Measurements from ENCODE around the gene APMAP. TPM values are rescaled to one million over a fixed set of nuclear protein-coding genes. Genes with fewer than 3 reads are reported as not detected.

APMAP gene, protein sequence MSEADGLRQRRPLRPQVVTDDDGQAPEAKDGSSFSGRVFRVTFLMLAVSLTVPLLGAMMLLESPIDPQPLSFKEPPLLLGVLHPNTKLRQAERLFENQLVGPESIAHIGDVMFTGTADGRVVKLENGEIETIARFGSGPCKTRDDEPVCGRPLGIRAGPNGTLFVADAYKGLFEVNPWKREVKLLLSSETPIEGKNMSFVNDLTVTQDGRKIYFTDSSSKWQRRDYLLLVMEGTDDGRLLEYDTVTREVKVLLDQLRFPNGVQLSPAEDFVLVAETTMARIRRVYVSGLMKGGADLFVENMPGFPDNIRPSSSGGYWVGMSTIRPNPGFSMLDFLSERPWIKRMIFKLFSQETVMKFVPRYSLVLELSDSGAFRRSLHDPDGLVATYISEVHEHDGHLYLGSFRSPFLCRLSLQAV
- polyA plus RNA-seq = 100 to 1,000 TPM in 1 of 3 donors, 10 to 100 TPM in 2; 52.2 to 341 (median 81.1) TPM

DNA sequence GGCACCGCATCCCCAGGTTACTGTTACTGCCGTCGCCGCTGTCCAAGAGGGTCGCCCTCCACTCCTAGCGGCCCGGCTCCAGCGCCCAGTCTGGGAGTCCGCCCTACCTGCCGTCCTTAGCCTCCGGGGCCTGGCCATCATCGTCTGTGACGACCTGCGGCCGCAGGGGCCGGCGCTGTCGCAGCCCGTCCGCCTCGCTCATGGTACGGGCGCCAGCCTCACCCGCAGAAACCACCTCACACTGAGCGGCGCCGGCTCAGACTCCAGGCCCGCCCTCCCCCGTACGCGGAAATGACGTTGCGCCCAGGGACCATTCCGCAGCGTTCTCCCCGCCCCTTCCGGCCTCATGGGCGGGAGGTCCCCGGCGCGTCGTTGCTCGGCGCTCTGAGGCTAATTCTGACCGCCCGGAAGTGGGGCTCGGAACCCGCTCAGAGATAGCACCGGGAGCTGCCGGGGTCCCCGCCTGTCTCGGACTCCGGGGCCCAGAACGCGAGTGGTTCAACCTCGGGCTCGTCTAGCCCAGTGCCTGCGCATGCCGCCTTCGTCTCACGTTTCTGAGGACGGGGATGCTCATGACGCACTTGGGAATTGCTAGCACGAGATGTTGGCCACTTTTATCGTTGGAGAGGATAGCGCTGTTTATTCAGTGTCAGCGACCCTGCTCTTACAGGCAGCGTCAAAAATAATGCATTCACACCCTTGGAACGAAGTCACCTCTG lies at the start of gene APMAP:
TSS of gene APMAP (minus strand) at position 265 of the 719 bp plus-strand sequence. CDS start at position 202, 63 bp downstream.
- 0 to 1% (median 0%) methylated on average over 69 of the region's 69 CpGs for WGBS, 3 donors
- peak within 1 kb of the TSS; percentile 25 for H3K27ac ChIP-seq (ENCODE audit: low read depth, low read length)

DNA sequence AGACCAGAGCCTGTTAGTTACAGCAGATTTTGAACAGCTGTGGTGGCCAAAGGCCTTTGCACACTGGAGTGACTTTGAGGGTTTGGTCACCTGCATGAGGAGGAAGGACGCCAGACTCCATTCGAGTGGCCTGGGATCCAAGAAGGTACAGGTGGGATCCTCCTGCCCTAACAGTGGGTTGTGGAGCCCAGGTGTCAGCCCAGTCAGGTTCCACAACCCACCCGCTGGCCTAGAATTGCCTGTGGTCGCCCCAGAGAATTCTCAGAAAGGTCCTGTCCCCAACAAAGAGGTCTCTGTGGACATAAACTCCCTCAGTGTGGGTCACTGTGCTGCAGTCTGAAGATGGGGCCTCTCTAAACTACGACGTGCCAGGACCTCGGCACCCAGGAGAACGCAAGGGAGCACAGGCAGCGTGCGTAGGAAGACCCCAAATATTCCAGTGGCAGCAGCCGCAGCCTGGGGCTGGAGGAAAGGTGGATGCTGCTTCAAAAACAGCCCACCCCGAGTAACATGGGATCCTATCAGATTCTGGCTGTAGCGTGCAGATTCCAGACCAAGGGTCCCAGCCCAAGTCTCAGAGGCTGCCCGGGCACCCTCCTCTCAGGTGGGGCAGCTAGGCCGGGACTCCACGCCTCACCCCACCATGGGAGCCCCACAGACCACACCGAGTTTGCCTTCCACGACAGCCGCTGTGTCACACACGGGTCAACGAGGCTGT lies 49.4 kb upstream of the APMAP start:
- H3K27ac ChIP-seq (ENCODE audit: low read depth, low read length) = no peak overlapping the region
- 87 to 89% (median 88%) methylated on average over 21 of the region's 21 CpGs for whole genome bisulfite sequencing, 3 donors

DNA sequence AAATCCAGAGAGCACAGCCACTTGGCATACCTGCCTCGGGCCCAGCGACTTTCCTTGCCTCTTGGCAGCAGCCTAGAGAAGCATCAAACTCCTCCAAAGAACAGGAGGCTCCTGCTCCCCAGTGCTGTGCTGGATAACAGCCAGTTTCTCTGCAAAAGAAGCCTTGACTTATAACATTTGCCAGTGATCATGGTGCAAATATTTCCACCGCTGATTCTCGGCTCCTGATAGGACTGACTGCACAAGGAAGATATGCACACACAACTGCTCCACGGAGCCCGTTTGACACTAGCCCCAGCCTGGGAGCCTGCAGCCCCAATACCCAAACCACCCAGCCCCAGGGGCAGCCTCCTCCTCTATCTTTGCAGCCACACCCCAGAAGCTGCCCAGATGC lies 47.9 kb upstream of the APMAP start:
- WGBS, 3 donors = 15 to 48% (median 24%) methylated on average over 6 of the region's 6 CpGs
- no peak overlapping the region for H3K27ac ChIP-seq (ENCODE audit: low read depth, low read length)

DNA sequence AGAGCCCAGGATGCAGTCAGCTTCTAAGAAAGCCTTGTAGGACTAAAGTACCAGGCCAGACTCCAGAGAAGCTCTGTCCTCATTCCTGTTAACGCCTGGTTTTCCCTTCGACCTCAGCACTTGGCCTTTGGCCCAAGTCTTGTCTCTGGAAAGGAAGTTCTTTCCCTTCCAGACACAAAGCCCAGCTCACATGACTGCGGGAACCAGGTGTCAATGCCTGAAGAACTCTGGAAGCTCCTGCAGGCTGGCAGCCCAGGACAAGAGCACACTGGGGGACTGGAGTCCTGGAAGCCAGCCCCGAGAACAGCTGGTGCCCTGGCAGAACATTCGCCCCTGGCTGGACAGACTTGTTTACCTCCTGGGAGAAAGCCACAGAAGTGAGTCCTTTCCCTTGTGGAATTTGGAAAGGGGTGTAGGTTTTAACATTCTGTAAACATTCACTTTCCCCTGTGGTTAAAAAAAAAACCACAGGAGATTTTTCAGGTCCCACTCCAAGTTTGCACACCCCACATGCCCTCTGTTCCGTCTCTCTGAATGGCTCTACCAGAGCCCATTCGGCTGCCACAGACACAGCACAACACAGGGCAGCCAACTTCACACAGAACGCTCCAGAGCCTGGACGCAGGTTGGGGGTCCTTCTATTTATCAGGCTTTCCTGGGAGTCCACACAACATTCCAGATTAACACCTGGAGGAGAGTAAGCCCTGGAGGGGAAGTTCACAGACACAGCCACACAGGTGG lies 47.3 kb upstream of the APMAP start:
- 14 to 36% (median 35%) methylated on average over 9 of the region's 9 CpGs for WGBS, 3 donors

DNA sequence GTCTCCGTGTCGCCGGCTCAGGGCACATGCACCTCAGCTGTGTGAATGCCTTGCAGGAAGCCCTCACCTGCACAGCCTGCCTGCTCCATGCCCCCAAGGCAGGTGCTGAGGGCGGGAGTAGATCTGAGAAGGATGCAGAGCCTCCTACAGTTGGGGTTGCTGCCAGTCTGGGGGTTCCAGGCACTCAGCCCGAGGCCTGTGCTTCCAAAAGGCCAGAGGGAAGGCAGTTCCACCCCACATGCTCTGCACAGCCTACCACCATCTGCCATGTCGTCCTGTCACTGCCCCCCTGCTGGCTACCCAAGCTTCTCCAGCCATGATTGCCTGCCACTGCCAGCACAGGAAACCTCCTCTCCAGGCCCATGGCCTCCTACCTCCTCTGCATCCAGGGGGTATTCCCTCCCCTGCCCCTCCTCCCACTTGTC lies 46.1 kb upstream of the APMAP start:
- WGBS, 3 donors = 82 to 92% (median 82%) methylated on average over 6 of the region's 6 CpGs
- no peak overlapping the region for H3K27ac ChIP-seq (ENCODE audit: low read depth, low read length)

More for the DNA sequence above, 47.3 kb upstream of the APMAP start:
- H3K27ac ChIP-seq (ENCODE audit: low read depth, low read length) = no peak overlapping the region

DNA sequence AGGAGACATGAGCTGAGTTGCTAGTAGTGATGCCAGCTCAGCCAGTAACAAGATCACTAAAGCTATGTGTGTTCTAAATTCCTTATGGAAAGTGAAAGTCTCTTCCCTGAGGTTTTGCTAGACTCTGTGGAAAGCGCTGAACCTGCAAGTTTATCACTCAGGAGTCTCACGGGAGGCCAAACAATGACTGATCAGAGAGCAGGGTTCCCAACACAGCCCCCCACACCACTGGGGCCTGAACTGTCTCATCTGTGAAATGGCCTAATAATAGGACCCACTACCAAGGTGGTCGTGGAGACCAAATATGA lies 45.5 kb upstream of the APMAP start:
- no peak overlapping the region for H3K27ac ChIP-seq (ENCODE audit: low read depth, low read length)
- WGBS, 3 donors = 68 to 78% (median 73%) methylated on average over 3 of the region's 3 CpGs

DNA sequence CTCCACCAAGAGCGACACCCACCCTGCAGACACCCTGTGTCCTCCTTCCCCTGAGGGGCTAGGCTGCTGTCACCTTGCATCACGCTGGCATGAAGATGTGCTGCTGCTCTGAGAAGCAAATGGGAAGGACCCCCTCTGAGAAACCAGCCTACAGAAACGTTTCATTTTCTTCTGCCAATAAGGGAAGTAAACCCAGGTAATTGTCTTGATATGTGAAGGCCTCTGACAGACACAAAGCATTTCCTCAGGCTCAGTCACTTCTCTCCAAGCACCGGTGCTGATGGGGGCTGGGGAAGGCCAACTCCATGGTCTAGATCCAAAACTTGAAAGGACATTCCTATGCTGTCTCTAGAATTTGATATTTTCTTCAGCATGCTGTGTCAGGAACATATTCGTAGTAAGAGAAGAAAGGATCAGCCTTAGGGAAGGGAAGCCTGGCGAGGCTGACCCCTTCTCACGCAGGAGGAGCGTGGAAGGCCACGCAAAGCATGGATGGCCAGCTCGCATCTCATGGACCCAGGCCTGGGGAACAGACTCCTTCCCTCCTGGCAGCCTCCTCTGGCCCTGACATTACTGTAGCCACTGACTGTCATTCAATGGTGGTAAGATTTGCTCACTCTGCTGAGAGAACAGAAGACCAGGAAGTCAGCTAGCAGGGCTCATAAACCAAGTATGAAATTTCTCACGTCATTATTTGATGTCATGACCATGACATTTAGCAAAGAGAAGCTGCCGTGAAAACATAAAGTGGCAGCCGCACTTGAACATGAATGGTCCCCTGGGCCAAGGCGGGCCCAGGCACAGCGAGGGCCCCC lies 44.9 kb upstream of the APMAP start:
- 70 to 77% (median 73%) methylated on average over 15 of the region's 15 CpGs for WGBS, 3 donors
- H3K27ac ChIP-seq (ENCODE audit: low read depth, low read length) = no peak overlapping the region

DNA sequence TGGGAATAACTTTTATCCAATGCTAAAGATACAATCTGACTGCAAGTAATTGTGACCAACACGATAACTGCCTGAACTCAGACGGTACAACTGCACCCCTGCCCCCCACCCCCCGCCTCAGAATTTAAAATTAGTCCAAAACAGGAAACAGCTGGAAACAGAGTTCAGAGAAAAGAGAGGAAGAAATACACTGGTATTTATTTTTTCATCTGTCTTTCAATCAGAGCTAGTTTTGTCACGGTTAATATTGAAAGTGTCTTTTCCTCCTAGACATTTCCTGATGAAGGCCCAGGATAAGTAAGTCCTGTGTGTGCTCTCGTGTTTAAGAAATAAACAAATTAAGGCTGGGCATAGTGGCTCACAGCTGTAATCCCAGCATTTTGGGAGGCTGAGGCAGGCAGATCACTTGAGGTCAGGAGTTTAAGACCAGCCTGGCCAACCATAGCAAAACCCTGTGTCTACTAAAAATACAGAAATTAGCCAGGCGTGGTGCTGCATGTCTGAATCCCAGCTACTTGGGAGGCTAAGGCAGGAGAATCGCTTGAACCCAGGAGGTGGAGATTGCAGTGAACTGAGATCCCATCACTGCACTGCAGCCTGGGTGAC lies 43.9 kb upstream of the APMAP start:
- 37 to 52% (median 39%) methylated on average over 7 of the region's 7 CpGs for WGBS, 3 donors

DNA sequence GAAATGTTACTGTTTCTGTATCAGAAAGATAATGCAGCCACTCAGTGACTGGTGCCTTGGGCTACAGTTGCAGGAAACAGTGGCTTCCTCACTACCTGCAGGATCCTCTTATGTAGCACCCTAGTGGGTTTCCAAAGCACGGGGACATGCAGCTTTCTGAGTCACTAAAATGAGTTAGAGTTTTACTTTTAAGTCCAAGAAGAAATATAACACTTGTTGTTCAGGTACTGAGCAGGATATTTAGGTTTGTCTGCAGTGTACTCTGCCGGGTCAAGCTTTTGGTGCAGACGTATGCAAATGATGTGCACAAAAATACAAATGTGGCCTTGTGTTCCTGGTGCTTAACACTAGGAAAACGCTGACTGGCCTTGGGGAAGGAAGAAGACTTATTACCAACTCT lies 43.4 kb upstream of the APMAP start:
- 34 to 42% (median 39%) methylated on average over 4 of the region's 4 CpGs for WGBS, 3 donors
- no peak overlapping the region for H3K27ac ChIP-seq (ENCODE audit: low read depth, low read length)

More for the DNA sequence above, 43.9 kb upstream of the APMAP start:
- no peak overlapping the region for H3K27ac ChIP-seq (ENCODE audit: low read depth, low read length)

DNA sequence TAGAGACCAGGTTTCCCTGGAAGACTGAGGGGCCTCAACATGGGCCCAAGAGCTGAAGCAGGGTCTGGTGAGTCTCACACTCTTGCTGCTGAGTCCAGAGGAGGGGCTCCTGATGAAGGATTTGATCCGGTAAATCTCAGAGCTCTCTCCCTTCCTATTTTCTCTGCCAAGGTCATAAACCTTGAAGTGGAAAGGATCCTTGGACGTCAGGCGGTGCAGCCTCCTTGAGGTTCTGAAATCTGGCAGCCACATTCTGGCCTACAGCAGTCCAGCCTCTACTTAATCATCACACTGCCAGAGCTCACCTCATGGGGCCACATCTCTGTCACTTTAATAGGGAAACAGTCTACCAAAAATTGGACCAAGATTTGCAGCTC lies 41.4 kb upstream of the APMAP start:
- H3K27ac ChIP-seq (ENCODE audit: low read depth, low read length) = no peak overlapping the region
- WGBS, 3 donors = 12 to 78% (median 51%) methylated on average over 3 of the region's 3 CpGs

DNA sequence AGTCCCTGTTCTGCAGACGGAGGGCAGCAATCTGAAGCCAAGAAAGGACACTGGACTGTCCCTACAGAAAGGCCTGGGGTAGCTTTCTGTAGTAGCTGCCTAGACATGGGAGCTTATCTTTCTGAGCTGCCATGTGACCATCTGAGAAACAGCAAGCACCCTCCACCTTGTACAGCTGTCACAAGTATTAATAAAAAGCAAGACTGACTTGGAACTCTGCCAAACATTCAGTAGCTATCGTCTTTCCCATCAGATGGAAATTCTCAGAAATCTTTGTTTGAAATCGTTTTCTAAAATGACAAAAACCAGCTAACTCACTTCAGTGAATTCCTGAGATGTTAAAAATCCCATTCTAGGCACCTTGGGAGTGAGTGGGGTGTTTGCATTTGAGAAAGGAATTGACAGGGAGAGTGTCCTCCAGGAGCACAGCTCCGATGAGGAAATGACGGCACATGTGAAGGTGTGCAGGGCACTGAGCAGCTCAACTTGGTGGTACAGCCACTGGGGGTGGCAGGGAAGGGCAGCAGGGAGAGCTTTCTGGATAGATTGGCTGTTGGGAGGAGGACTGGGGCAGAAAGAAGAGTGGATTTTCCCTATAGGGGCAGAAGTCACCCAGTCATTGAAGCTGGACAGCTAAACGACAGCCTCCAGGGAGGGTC lies 40.8 kb upstream of the APMAP start:
- H3K27ac ChIP-seq (ENCODE audit: low read depth, low read length) = no peak overlapping the region
- WGBS, 3 donors = 26 to 62% (median 54%) methylated on average over 6 of the region's 6 CpGs

DNA sequence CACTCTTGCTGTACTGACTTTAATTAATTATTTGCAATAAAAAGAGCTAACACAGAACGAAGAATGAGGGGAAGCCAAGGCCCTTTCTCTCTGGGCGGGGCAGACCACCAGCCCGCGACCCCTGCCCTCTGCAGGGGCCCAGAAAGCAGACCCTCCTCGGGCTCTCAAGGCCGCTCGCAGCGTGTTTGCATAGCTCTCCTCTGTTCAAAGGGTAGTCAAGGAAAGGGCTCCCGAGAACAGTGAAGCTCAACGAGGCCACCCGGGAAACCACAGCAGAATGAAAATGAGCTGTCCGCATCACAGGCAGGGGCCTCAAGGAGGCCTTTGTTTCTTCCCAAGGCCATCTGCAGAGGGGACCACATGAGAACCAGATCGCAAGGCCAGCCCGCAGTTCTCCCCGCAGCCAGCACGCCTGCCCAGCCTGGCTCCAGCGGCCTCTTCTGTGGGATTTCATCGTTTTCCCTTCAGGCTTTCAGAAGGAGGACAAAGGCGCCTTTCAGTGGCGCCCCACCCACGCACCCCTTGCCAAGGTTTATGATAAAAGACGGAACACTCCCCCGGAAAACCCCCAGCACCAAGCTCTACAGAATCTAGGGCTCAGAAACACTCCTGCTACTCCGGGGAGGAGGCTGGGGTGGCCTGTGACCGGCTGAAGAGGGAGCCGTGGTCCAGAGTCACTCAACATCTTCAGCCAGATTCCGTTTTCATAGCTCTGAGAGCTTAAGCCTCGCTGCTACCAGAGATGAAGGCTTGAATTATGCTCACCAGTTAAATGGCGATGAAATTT lies 40.1 kb upstream of the APMAP start:
- WGBS, 3 donors = 31 to 65% (median 57%) methylated on average over 29 of the region's 29 CpGs
- no peak overlapping the region for H3K27ac ChIP-seq (ENCODE audit: low read depth, low read length)

DNA sequence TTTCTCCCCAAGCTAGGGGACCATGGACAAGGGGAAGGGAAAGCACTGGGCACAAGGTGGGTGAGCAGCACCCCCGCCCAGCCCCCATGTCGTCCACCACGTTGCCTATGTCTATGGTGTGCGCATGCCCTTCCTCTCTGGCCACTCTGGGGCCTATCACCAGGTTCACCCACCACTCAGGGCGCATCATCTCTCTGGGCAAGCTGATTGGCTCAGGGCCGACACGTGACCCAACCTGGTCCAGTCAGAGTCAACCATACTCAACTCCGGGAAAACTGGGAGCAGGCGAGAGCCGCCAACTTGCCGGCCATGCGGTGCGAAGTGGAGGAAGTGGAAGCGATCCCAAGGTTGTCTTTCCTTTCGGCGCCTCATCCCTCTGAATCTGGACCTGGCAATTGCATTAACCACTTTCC lies 39.5 kb upstream of the APMAP start:
- 87 to 94% (median 92%) methylated on average over 16 of the region's 16 CpGs for WGBS, 3 donors
- H3K27ac ChIP-seq (ENCODE audit: low read depth, low read length) = no peak overlapping the region

DNA sequence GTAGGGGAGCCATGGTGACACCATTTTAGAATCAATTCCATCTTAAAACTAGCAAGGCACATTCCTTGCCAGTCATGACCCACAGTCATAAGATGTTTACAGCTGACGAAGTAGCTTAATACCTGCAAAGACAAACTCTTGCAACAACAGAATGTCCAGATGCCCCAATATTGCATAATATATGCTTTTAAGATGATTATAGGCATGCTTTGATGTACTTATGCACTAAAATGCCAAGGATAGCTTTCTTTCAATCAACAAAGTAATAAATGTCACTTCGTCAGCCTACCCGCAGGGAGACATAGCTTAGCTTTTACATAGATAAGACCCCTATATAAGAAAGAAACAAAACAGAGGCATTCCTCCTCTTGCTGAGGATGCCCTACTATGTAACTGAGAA lies 38.7 kb upstream of the APMAP start:
- WGBS, 3 donors = 74 to 90% (median 87%) methylated on average over 3 of the region's 3 CpGs
- H3K27ac ChIP-seq (ENCODE audit: low read depth, low read length) = no peak overlapping the region

DNA sequence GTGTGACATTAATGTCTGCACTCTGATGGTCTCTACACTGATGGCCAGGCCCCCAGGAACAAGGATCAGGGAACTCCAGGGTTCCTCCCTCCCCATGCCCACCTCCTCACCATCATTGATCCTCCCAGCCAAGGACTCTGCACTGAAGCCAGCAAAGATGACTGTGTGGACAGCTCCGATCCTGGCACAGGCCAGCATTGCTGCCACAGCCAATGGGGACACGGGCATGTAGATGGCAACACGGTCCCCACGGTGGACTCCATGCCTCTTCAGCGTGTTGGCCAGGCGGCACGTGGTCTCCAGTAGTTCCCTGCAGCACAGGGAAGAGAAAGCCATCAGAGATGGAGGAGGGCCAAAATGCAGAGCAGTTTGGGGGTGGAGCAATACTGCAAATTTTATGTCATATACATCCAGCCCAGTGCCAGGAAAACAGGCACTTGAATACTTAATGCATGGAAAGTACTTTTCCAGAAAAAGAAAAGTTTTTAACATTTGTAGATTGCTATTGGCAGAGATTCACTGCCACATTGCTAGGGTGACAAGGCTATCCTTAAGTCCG lies 38.2 kb upstream of the APMAP start:
- no peak overlapping the region for H3K27ac ChIP-seq (ENCODE audit: low read depth, low read length)
- WGBS, 3 donors = 94 to 96% (median 96%) methylated on average over 8 of the region's 8 CpGs

Data from adipose tissue (tissue), 3 donors.